Stomach smooth muscle (tissue), 2 donors: ENCODE results near the gene GPR37.

Source experiments
- H3K27ac ChIP-seq: one replicate; pipeline ENCODE4 v1.7.0; 2013; ENCODE audit warnings: mild to moderate bottlenecking, low read length, inconsistent platforms
- H3K27me3 ChIP-seq, 2 donors: one replicate each; pipeline ENCODE4 v1.7.0; 2013; ENCODE audit warnings: low read length in 2 of 2; ENCODE audit not compliant: insufficient read depth in 2 of 2, control insufficient read depth in 1 of 2
- H3K36me3 ChIP-seq, 2 donors: one replicate each; pipeline ENCODE4 v1.7.0; 2013; ENCODE audit warnings: low read length in 2 of 2; ENCODE audit not compliant: control insufficient read depth in 2 of 2, insufficient read depth in 2 of 2
- H3K4me1 ChIP-seq: one replicate; pipeline ENCODE4 v1.7.0; 2013; ENCODE audit warnings: low read length; ENCODE audit not compliant: control insufficient read depth, insufficient read depth
- H3K4me3 ChIP-seq, 2 donors: one replicate each; pipeline ENCODE4 v1.7.0; 2013; ENCODE audit warnings: low read length in 2 of 2
- H3K9ac ChIP-seq, 2 donors: one replicate each; pipeline ENCODE4 v1.7.0; 2013; ENCODE audit warnings: low read length in 2 of 2, mild to moderate bottlenecking in 1 of 2
- H3K9me3 ChIP-seq, 2 donors: one replicate each; pipeline ENCODE4 v1.7.0; 2013; ENCODE audit warnings: low read length in 2 of 2; ENCODE audit not compliant: control insufficient read depth in 2 of 2
- donor health status: healthy.
- donor health status: Pancreatic carcinoma.

Gene GPR37

GRCh38 chr7:124779620-124780019 is 14.0 kb upstream of the GPR37 start:
- Histone ChIP-seq H3K27ac (no peak overlapping the region), H3K4me1 (no peaks in the 10 kb centered on the region), H3K36me3 (no peaks in the 10 kb centered on the region), H3K4me3 (no peak overlapping the region), H3K27me3 (no peaks in the 10 kb centered on the region), H3K9me3 (no peaks in the 10 kb centered on the region), H3K9ac (no peak overlapping the region)

DNA sequence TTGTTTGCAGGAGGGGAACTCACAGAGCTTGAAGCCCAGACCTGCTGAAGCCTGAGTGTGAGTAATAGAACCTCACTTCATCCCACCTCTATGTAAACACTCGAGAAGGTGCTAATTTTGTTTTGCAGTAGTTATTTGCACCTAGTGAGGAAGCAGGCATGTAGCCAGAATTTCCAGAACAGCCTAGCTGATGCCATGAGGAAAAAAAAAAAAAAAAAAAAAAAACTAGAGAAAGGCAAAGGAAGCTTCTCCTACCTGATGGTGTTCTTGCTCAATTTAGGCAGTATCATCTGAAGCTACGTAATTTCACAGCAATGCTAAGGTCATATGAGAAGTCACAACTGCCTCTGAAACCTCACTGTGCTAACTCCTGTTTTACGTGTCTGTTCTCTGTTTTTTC is 13.6 kb upstream of the GPR37 start:
- H3K9ac ChIP-seq: no peak overlapping the region
- no peak overlapping the region for H3K4me3 ChIP-seq
- H3K4me1 ChIP-seq: no peaks in the 10 kb centered on the region
- H3K36me3 ChIP-seq: no peaks in the 10 kb centered on the region
- H3K27me3 ChIP-seq: no peaks in the 10 kb centered on the region
- H3K9me3 ChIP-seq: no peaks in the 10 kb centered on the region
- no peak overlapping the region for H3K27ac ChIP-seq

GRCh38 chr7:124777268-124777667 is 11.7 kb upstream of the GPR37 start:
- H3K36me3 ChIP-seq: no peaks in the 10 kb centered on the region
- H3K4me1 ChIP-seq: no peaks in the 10 kb centered on the region
- H3K4me3 ChIP-seq: no peak overlapping the region

DNA sequence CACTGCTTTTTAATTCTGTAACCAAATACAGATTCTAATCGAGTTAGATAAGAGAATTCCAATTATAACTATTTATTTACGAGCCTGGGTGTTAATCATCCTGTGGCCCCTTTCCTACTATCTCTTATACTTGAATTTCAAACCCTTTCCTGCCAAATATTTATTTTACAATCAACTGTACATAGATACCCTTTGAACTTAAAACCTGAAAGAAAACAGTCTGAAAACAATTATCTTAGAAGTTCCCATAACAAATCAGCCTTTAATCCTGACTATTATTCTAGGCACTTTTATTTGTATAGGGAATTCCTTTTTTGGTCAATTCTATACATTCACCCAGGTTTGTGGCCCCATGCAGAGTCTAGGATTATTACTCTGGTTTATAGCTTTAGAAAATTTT is 10.6 kb upstream of the GPR37 start:
- no peak overlapping the region for H3K27ac ChIP-seq
- no peaks in the 10 kb centered on the region for H3K4me1 ChIP-seq
- no peaks in the 10 kb centered on the region for H3K9me3 ChIP-seq
- H3K27me3 ChIP-seq: no peaks in the 10 kb centered on the region
- H3K36me3 ChIP-seq: no peaks in the 10 kb centered on the region
- no peak overlapping the region for H3K9ac ChIP-seq
- no peak overlapping the region for H3K4me3 ChIP-seq

More at GRCh38 chr7:124777268-124777667, 11.7 kb upstream of the GPR37 start:
- Histone ChIP-seq H3K9me3 (no peaks in the 10 kb centered on the region), H3K9ac (no peak overlapping the region), H3K27me3 (no peaks in the 10 kb centered on the region), H3K27ac (no peak overlapping the region)

DNA sequence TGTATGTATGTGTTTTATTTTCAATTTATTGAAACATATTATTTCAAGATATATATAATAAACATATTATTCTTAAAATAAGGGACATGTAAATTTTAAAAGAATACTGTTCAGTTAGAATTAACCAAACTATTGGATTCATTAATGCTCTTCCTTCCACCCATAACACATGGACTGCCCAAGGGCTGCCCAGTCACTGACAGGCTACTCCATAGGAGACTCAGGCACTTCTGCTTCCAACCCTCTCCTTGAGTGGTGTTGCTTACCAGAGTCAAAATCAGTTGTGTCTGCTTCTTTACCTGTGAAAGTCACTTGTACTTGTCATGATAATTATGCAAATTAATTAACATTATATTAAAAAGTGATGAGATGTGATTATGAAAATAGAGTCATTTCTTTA is 9.8 kb upstream of the GPR37 start:
- Histone ChIP-seq H3K4me1 (no peaks in the 10 kb centered on the region), H3K4me3 (no peak overlapping the region), H3K27me3 (no peaks in the 10 kb centered on the region), H3K9me3 (no peaks in the 10 kb centered on the region), H3K27ac (no peak overlapping the region), H3K36me3 (no peaks in the 10 kb centered on the region), H3K9ac (no peak overlapping the region)

- Histone ChIP-seq H3K27ac (no peak overlapping the region), H3K9ac (no peak overlapping the region), H3K9me3 (no peaks in the 10 kb centered on the region), H3K4me3 (no peak overlapping the region), H3K27me3 (no peaks in the 10 kb centered on the region), H3K4me1 (no peaks in the 10 kb centered on the region), H3K36me3 (no peaks in the 10 kb centered on the region)
These were observed 8.3 kb upstream of the GPR37 start for GRCh38 chr7:124773938-124774337.

- Histone ChIP-seq H3K36me3 (no peaks in the 10 kb centered on the region), H3K9me3 (no peaks in the 10 kb centered on the region), H3K27ac (no peak overlapping the region), H3K4me3 (no peak overlapping the region), H3K4me1 (no peaks in the 10 kb centered on the region), H3K9ac (no peak overlapping the region), H3K27me3 (no peaks in the 10 kb centered on the region)
These were observed 7.7 kb upstream of the GPR37 start for GRCh38 chr7:124773339-124773738.

GRCh38 chr7:124769136-124769535 is 3.5 kb upstream of the GPR37 start:
- H3K4me3 ChIP-seq: no peak overlapping the region
- no peak overlapping the region for H3K27ac ChIP-seq
- H3K9ac ChIP-seq: no peak overlapping the region
- no peaks in the 10 kb centered on the region for H3K9me3 ChIP-seq
- no peaks in the 10 kb centered on the region for H3K36me3 ChIP-seq
- H3K4me1 ChIP-seq: peaks cover 15% of the 10 kb centered on the region
- peaks cover 12 to 17% of the 10 kb centered on the region in 2 donors for H3K27me3 ChIP-seq

DNA sequence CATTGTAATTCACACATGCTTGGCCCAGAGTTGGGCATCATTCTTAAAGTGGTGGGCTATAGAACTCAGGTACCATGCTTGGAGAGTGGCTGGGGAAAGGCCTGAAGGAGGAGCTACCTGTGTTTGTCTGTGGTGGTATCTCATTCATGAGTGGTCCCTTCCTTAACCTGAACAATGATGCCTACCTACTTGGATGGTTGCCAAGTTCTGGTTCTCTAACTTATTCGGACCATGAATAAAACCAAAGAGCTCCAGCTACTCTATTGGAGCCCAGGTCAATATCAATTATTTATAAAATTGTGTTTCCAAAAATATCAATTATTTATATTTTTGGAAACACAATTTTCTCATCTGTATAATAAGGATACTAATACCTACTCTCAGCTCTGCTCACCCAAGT is 2.9 kb upstream of the GPR37 start:
- H3K27me3 ChIP-seq: peaks cover 17 to 23% of the 10 kb centered on the region in 2 donors

DNA sequence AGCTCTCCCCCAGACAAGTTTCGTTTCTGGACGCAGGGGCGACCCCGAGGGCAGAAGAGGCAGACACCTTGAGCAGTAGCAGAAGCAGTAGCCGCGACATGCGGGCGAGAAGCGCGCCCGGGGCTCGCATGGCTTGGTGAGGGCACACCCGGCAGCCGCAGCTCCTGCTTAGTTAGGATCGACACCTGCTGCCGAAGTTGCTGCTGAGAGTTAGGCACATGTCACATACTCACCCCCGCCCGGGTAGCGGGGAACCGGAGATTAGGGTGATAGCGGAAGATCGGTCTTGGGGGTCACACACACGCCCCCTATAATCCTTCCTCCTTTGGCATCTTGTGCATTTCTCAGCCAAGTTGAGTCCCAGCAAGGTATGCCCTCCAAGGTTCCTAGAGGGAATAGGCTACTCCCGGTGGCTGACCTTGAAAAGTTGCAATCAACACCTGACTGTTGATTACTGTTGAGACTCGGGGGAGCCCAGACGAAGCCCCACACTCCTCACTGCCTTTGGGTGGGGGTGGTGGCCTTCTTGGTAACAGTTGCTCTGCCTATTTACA is 668 bp downstream of the GPR37 start:
- H3K9ac ChIP-seq: no peak overlapping the region
- H3K4me3 ChIP-seq: peak overlapping the region; percentile 65 to 75
- no peaks in the 10 kb centered on the region for H3K9me3 ChIP-seq
- H3K27ac ChIP-seq: no peak overlapping the region
- peaks cover 20% of the 10 kb centered on the region for H3K4me1 ChIP-seq
- H3K27me3 ChIP-seq: peaks cover 17 to 29% of the 10 kb centered on the region in 2 donors
- no peaks in the 10 kb centered on the region for H3K36me3 ChIP-seq

More for the DNA sequence above, 2.9 kb upstream of the GPR37 start:
- Histone ChIP-seq H3K36me3 (no peaks in the 10 kb centered on the region), H3K9me3 (no peaks in the 10 kb centered on the region), H3K27ac (no peak overlapping the region), H3K4me1 (peaks cover 20% of the 10 kb centered on the region), H3K4me3 (no peak overlapping the region), H3K9ac (no peak overlapping the region)

DNA sequence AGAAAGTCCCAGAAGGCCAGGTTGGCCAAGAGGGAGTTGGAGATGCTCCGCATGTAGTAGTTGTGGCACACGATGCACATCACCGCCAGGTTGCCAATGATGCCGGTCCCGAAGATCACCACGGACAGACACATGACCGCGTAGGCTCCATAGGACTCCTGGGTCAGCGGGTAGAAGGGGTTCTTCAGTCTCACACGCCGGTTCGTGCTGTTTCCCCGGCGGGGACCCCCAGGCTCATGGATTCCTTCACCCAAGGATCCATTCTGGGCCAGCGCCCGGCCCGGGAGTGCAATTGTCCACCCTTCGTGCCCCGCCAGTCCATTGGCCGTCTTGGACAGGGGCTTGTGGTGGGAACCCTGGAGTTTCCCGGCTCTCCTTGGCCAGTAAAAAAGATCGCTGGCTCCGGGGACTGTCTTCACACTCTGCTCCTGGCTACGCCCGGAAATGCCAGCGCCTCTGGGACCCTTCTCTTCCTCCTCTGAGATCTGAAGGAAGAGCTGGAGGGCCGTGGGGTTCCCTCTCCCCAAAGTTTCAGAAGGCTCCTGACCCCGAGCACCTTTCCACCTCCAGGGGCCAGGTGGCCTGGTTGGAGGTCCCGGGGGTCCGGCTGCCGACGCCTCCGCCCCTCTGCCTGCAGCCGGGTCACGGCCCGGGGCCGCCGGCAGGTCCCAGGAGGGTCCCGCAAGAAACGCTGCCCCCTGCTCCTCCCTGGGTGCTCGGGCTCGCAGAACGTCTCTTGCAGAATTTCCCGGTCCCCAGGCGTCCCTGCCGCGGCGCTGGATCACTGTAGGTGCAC is 1.3 kb downstream of the GPR37 start:
- Histone ChIP-seq H3K36me3 (no peaks in the 10 kb centered on the region), H3K4me3 (peak overlapping the region; percentile 65 to 75), H3K27ac (no peak overlapping the region), H3K9me3 (no peaks in the 10 kb centered on the region), H3K27me3 (peaks cover 17 to 29% of the 10 kb centered on the region in 2 donors), H3K9ac (no peak overlapping the region), H3K4me1 (peaks cover 20% of the 10 kb centered on the region)
